ENCODE results near the gene STAT3. TPM values are rescaled to one million over a fixed set of nuclear protein-coding genes. Genes with fewer than 3 reads are reported as not detected.
"Not testable (repeated sequence)": the region's sequence is repeated elsewhere in the genome, so short reads cannot be mapped to it uniquely, and the experiment has no call there.

Gene STAT3
- total and polyA plus RNA-seq, 2 experiments from 2014 or later, result 84.1 to 112 TPM

DNA sequence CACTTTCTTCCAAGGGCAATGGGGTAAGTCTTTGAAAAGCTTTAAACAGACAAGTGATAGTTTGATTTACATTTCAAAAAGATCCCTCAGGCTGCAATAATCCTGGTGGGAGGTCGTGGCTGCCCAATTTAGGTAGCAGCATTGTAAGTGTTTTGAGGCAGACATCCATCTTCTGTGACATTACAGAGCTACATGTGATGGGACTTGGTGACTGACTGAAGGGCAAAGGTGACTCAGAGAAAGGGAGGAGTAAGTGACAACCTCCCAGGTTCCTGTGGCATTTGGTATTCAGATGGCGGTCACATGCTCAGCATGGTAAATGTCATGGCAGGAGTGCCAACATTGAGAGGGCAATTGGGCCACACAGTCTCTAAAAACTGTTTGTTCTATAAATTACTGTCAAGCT, 26.5 kb downstream of the STAT3 start:
- Histone ChIP-seq H3K9me2 (ENCODE audit: insufficient read depth) (no peaks in the 10 kb centered on the region), H3K79me2 (ENCODE audit: insufficient read depth) (peaks cover 100% of the 10 kb centered on the region), H4K20me1 (ENCODE audit: insufficient read depth) (peaks cover 25% of the 10 kb centered on the region), H3K4me3 (no peak overlapping the region), H3K36me3 (ENCODE audit: low read depth) (no peaks in the 10 kb centered on the region), H3F3A (ENCODE audit: insufficient read depth) (peaks cover 38% of the 10 kb centered on the region), H2AFZ (no peak overlapping the region), H3K4me2 (ENCODE audit: unreplicated experiment) (no peak overlapping the region), H3K9me3 (ENCODE audit: low read depth) (no peaks in the 10 kb centered on the region), H3K9ac (no peak overlapping the region), H3K27me3 (replicated peaks; ENCODE audit: insufficient read depth) (no peaks in the 10 kb centered on the region), H3K4me1 (ENCODE audit: insufficient read depth) (peaks cover 30% of the 10 kb centered on the region), H3K27ac (no peak overlapping the region)
- in situ Hi-C loops (cut with MboI), result no loop called here
- WGBS, 2 experiments (ENCODE audit: low coverage in 1 of 2, low lambda C conversion rate in 2 of 2, missing lambda C conversion rate in 2 of 2), result 35 to 36% methylated on average over 2 of the region's 2 CpGs
- no peak for DNase-seq
- TF ChIP-seq EZH2 (IDR thresholded peaks at IDR 0.05; ENCODE audit: insufficient read depth, poor library complexity, severe bottlenecking) (no peak), EZH2phosphoT487 (IDR thresholded peaks at IDR 0.05; ENCODE audit: insufficient read depth, low read depth) (no peak)

DNA sequence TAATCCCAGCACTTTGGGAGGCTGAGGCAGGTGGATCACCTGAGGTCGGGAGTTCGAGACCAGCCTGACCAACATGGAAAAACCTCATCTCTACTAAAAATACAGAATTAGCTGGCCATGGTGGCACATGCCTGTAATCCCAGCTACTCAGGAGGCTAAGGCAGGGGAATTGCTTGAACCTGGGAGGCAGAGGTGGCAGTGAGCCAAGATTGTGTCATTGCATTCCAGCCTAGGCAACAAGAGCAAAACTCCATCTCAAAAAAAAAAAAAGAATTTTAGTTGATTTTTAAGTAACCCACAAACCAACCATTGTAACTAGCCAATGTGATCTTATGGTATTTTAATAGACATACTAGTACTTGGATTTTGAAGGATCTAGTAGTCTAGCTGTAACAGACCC, 27.9 kb downstream of the STAT3 start:
- H3K36me3 ChIP-seq (ENCODE audit: low read depth); H3K9me3 ChIP-seq (ENCODE audit: low read depth); H3K4me3 ChIP-seq; H2AFZ ChIP-seq; H3K4me2 ChIP-seq (ENCODE audit: unreplicated experiment); H3K9ac ChIP-seq; H3K27ac ChIP-seq; in situ Hi-C loops (cut with MboI); DNase-seq; H3K27me3 ChIP-seq (replicated peaks; ENCODE audit: insufficient read depth); H3K9me2 ChIP-seq (ENCODE audit: insufficient read depth): not testable (repeated sequence)
- H3K4me1 ChIP-seq (ENCODE audit: insufficient read depth), result peaks cover 33% of the 10 kb centered on the region
- WGBS, 2 experiments (ENCODE audit: low coverage in 1 of 2, low lambda C conversion rate in 2 of 2, missing lambda C conversion rate in 2 of 2), result 86 to 93% methylated on average over 2 of the region's 2 CpGs
- peaks cover 100% of the 10 kb centered on the region for H3K79me2 ChIP-seq (ENCODE audit: insufficient read depth)
- peaks cover 34% of the 10 kb centered on the region for H3F3A ChIP-seq (ENCODE audit: insufficient read depth)
- H4K20me1 ChIP-seq (ENCODE audit: insufficient read depth), result peaks cover 28% of the 10 kb centered on the region

DNA sequence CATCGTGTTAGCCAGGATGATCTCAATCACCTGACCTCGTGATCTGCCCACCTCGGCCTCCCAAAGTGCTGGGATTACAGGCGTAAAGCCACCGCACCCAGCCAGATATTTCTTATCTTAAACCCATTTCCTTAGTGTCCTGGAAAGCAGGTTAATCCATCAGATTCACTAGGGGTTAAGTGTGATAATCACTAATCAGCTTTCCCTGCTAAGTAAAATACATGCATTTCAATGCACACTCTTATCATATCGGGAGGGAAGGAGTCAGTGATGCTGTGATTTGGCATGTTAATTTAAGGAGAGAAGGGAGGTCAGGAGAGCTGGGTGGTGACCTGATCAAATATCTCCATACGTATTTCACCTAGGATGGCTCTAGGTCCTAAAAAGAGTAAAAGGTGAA, 29.1 kb downstream of the STAT3 start:
- H3K9ac ChIP-seq, result no peak overlapping the region
- no peak overlapping the region for H3K4me3 ChIP-seq
- H3K9me3 ChIP-seq (ENCODE audit: low read depth), result no peaks in the 10 kb centered on the region
- H3K36me3 ChIP-seq (ENCODE audit: low read depth), result no peaks in the 10 kb centered on the region
- no peaks in the 10 kb centered on the region for H3K9me2 ChIP-seq (ENCODE audit: insufficient read depth)
- peaks cover 100% of the 10 kb centered on the region for H3K79me2 ChIP-seq (ENCODE audit: insufficient read depth)
- no peak overlapping the region for H3K27ac ChIP-seq
- TF ChIP-seq EZH2 (IDR thresholded peaks at IDR 0.05; ENCODE audit: insufficient read depth, poor library complexity, severe bottlenecking), result no peak
- TF ChIP-seq EZH2phosphoT487 (IDR thresholded peaks at IDR 0.05; ENCODE audit: insufficient read depth, low read depth), result no peak
- no peaks in the 10 kb centered on the region for H3K27me3 ChIP-seq (replicated peaks; ENCODE audit: insufficient read depth)
- no peak for DNase-seq
- H3K4me2 ChIP-seq (ENCODE audit: unreplicated experiment), result no peak overlapping the region
- H4K20me1 ChIP-seq (ENCODE audit: insufficient read depth), result peaks cover 26% of the 10 kb centered on the region
- in situ Hi-C loops (cut with MboI), result no loop called here
- peaks cover 30% of the 10 kb centered on the region for H3F3A ChIP-seq (ENCODE audit: insufficient read depth)
- H3K4me1 ChIP-seq (ENCODE audit: insufficient read depth), result peaks cover 33% of the 10 kb centered on the region
- H2AFZ ChIP-seq, result no peak overlapping the region
- 97 to 98% methylated on average over 6 to 7 of the region's 7 CpGs for WGBS, 2 experiments (ENCODE audit: low coverage in 1 of 2, low lambda C conversion rate in 2 of 2, missing lambda C conversion rate in 2 of 2)

DNA sequence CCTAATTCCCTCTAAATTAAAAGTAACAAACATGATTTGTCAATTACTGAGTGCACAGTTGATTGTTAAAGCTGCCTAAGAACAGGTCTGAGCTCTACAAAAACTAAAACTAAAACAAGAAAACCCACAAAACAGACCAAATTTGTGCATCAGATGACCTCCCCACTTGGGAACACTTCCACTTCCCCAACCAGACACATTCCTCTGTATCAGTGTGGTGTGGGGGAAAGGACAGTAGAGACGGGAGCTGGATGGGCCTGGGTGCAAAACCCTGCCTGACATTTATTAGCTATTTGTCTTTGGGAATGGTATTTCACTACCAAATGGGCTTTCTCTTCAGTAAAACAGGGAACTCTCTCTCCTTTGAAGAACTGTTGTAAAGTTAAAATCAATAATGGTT, 29.8 kb downstream of the STAT3 start:
- no peak overlapping the region for H3K4me3 ChIP-seq
- in situ Hi-C loops (cut with MboI), result no loop called here
- no peak overlapping the region for H3K27ac ChIP-seq
- 80% methylated on average over 1 of the region's 1 CpG for WGBS, 2 experiments (ENCODE audit: low coverage in 1 of 2, low lambda C conversion rate in 2 of 2, missing lambda C conversion rate in 2 of 2)
- H2AFZ ChIP-seq, result no peak overlapping the region
- peaks cover 27% of the 10 kb centered on the region for H3K4me1 ChIP-seq (ENCODE audit: insufficient read depth)
- no peaks in the 10 kb centered on the region for H3K9me3 ChIP-seq (ENCODE audit: low read depth)
- H3K27me3 ChIP-seq (replicated peaks; ENCODE audit: insufficient read depth), result no peaks in the 10 kb centered on the region
- H3F3A ChIP-seq (ENCODE audit: insufficient read depth), result peaks cover 28% of the 10 kb centered on the region
- no peak overlapping the region for H3K9ac ChIP-seq
- no peaks in the 10 kb centered on the region for H3K36me3 ChIP-seq (ENCODE audit: low read depth)
- H3K9me2 ChIP-seq (ENCODE audit: insufficient read depth), result no peaks in the 10 kb centered on the region
- H4K20me1 ChIP-seq (ENCODE audit: insufficient read depth), result peaks cover 26% of the 10 kb centered on the region
- peaks cover 100% of the 10 kb centered on the region for H3K79me2 ChIP-seq (ENCODE audit: insufficient read depth)
- DNase-seq, result no peak
- TF ChIP-seq EZH2phosphoT487 (IDR thresholded peaks at IDR 0.05; ENCODE audit: insufficient read depth, low read depth) (no peak), EZH2 (IDR thresholded peaks at IDR 0.05; ENCODE audit: insufficient read depth, poor library complexity, severe bottlenecking) (no peak)
- H3K4me2 ChIP-seq (ENCODE audit: unreplicated experiment), result no peak overlapping the region
